GM18519 (cell line): ENCODE results near the gene NKPD1.

Experiments
- ATAC-seq: cut with Tn5 transposase; IDR thresholded peaks from one replicate; pipeline ENCODE4 v1.9.1; 2021; ENCODE audit warnings: mild to moderate bottlenecking, moderate library complexity; ENCODE audit not compliant: unreplicated experiment, low FRiP score

NKPD1 gene

DNA sequence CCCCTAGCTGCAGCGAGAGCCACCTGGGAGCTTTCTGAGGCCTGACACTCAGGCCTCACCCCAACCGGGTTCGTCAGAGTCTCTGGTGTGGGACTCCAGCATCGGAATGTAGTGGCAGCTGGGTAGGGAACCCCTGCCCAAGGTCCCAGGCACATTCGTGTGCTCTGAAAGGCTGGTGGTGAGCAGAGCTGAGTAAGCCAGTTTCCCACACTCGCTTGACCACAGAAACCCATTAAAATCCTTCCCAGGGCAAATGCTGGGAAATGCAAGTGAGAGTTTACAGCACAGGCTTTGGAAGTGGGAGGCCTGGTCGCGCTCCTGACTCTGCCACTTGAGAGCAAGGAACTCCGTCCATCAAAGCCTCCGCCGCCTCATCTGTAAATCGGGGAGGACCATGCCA is 13.0 kb upstream of the NKPD1 start:
- no peak for ATAC-seq

GRCh38 chr19:45172611-45173208 is 11.9 kb upstream of the NKPD1 start:
- ATAC-seq, result no peak

GRCh38 chr19:45172173-45172572 is 11.4 kb upstream of the NKPD1 start:
- ATAC-seq, result no peak

DNA sequence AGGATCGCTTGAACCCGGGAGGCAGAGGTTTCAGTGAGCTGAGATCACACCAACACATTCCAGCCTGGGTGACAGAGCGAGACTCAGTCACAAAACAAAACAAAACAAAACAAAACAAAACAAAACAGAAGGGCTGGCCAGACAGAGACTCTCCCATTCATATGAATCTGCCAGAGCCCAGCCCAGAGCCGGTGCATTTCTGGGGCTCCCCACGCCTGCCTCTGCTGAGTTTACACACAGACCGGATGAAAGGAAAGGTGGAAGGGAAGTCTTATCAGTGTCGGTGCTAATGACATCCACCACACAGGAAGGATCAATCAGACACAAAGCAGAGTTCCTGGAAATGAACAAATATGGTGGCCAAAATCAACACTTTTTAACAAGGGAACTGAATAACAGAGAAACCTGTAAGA is 10.4 kb upstream of the NKPD1 start:
- ATAC-seq, result no peak

DNA sequence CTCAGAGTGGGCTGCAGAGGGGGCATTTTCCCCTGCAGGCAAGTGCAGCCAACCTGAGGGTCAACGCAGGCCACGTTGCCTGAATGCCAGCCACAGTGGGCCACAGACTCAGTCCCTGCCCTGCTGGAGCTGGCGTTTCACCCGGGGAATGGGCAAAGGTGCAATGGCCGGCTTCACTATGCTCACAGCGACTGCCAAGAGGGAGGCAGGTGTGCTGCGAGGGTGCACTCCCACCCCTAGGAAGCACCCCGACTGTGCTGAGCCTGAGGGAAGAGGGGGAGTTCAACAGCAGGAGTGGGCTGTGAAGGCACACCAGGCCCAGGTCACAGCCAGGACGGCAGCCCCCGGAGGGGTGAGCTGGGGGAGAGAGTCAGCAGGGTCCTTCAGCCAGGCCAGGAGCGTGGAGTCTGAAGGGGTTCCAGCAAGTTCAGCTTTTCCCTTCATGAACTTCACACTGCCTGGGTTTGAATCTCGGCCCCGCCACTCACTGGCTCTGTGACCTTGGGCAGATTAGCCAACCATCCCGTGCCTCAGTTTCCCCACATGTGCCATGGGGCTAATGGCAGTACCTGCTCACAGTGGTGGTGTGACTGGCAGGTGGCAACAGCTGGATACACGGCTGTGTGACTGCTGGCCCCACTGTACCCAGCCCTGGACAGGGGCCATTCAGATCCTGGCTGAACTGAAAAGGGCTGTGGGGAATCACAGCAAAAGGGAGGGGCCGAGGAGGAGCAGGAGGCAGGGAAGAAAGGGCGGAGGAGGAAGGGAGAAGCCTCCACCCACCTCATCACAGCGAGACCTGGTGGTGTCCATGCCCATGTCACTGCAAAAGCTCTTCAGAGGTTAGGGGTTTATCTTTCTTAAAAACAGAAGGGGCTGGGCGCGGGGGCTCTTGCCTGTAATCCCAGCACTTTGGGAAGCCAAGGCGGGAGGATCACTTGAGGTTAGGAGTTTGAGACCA is 9.6 kb upstream of the NKPD1 start:
- ATAC-seq, result no peak

DNA sequence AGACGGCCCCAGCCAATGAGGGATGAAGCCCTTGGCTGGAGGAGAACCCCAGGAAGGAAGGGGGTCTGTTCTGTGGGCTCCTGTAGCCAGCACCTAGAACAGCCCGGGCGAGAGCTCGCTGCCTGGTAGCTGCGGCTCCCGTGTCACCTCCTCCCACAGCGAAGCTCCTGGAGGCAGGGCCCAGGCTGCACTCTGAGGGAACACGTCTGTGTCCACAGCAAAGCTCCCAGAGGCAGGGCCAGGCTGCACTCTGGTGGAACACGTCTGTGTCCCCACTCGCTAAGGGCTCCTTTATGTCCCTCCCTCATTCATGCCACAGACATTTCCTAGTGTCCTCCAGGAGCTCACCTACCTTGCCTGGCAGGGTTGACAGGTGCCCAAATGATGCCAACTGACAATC is 8.8 kb upstream of the NKPD1 start:
- ATAC-seq, result no peak

DNA sequence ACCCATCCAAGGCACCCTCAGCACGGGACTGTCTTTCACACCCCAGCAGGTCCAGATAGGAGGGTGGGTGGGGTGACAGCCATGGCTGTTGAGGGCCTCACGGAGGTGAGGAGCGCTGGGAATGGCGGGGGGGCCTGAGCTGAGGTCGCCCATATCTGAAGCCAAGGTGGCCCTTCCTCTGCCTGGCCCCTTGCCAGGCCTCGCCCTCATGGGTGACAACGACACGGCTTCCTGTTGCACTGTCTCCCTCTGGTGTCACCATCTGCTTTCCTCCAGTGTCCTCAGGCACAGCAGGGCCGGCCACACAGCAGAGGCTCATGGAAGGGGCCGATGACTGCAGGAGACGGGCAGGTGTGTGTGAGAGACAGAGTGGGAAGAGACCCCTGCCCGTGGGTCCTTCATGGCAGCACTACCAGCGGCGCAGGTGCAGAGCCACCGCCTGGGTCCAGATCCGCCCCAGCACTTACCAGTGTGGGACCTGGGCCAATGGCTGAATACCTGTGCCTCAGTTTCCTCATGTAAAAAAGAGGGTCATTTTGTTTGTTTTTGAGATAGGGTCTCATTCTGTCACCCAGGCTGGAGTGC is 8.1 kb upstream of the NKPD1 start:
- ATAC-seq, result no peak

- no peak for ATAC-seq
Observed at GRCh38 chr19:45166723-45167252, 6.0 kb upstream of the NKPD1 start.

DNA sequence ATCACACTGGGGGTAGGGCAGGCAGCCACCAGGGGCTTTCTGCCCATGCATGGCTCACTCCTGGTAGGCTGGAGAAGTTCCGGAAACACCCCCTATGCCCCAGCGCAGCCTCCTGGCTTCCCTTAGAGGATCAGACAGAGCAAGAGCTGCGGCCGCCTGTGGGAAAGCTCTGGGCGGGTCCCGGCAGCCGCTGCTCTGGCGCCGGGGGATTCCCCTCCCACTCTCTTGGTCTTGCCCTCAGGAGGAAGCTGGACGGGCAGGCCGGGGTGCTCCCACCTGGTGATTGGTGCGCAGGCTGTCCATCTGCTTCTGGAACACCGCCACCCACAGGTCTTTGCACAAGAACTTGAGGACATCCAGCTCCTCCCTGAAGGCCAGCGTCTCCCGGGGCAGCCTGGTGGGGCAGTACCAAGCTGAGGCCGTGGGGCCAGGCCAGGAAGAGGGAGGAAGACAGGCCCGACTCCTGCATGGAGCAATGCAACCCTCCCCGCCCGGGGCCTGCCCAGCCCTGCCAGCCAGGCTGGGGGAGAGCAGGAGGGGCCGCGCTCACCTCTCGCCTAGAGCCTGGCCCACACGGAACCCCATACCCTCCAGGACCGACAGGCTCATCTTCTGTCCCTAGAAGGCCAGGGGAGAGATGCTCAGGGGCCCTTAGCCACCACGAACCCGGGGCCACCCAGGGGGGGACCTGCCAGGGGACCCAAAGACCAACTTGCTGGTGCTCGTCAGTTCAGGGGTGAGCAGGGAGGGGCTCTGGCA is 4.0 kb upstream of the NKPD1 start:
- no peak for ATAC-seq

DNA sequence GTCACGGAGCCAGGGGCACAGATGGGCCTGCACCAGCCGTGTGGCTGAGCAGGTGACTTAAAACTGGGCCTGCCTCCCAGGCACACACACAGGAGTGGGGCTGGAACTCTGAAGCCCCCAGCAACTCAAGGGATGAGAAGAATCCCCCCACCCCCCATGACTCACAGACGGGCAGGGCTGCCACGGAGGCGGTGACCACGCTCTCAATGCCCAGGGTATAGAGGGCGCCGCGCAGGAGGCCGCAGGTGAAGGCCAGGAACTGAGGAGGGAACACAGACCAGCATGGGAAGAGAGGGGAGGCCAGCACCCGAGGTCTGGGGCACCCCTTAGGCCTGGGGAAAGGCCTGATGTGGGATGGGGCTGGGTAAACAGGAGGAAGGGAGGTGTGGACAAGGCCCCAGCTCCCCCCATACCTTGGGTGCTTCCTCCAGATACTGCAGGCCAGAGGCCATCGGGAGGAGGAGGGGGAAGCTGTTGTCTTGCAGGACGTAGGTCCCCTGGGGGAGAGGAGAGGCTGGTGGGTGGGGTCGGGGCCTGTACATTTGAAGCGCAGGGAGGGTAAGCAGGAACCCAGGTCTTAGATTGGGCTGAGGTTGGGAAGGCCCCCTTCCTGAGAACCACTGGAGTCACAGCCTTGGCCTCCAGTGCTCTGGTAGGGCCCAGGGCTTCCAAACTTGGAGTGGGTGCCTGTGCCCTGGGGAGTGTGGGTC is 3.1 kb upstream of the NKPD1 start:
- no peak for ATAC-seq

DNA sequence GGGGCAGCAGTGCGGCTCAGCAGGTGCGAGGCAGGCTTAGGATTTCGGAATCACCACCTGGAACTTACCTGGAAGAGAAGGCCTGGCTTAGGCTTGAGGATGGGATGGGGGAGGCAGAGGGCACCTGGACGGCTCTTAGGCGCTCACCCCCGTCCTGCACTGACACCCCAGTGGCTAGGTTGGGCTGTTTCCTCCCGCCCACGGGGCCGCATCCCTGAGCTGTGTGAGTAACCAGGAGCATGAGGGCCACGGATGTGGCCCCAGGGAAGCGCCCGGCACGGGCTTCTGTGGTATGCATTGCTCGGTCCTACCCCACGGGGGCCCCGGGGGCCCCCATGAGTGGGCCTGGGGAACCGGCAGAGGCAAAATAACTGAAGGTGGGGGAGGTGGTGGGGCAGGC is 2.4 kb upstream of the NKPD1 start:
- no peak for ATAC-seq

DNA sequence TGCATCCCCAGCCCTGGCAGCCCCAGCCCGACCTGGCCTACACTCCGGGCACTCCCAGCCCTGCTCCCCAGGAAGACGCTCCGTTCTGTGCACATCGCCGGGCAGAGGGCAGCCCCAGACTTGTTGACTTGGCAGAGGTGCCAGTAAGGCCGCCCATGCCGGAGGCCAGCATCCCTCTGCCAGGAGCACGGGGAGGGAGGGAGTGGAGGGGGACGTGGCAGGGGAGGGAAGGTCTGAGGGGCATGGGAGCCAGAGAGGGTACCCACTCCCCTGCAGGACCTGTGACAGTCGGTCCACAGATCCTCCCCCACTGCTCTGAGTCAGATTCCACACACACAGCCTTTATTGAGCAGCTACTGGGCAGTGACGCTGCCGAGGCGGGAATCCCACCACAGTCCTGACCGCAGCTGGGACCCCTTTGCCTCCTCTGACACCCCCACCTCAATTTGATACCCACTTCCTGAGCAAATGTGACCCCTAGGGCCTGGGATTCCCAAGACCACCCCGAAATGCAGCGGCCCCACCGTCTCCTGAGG is 1.9 kb upstream of the NKPD1 start:
- no peak for ATAC-seq

DNA sequence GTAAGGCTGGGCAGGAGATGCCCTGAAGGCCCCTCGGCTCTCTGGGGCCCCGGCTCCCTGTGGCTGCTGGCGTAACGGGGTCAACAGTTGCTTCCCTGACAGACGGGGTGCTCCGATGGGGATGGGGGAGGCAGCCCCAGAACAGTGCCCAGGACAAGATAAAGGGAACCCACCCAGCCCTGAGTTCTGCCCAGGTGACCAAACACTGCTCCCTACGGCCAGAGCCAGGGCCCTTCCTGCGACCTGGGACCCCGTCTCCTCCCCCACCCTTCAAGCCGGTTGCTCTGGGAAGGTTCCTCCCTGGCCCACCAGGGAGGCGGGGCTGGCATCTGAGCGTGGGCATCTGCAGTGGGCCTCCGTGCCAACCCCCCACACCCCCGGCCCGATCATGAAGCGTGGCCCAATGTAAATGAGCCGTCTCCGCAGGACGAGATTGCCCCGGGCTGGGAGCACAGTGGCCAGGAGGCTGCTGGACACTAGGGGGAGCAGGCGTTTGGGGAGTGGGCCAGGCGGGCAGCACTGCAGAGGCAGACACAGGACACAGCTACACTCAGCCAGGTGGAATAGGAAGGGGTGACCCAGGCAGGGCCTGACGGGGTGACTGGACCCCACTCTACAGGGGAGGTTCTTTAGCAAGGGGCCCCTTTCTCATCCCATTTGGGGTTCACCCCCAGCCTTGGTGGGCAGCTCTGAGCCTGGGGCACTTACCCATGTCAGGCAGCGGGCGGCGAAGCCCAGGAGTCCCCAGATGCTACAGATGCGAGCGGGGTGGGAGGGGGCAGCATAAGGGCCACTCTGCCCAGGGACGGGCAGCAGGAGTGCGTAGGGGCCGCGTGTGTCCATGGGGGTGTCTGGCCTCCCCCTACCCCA is 1.2 kb upstream of the NKPD1 start:
- ATAC-seq, result no peak

- no peak for ATAC-seq
Observed at GRCh38 chr19:45159971-45160324, 834 bp downstream of the NKPD1 start.

GRCh38 chr19:45159210-45159970 is 1.4 kb downstream of the NKPD1 start:
- ATAC-seq, result no peak

GRCh38 chr19:45158503-45159209 is 2.1 kb downstream of the NKPD1 start:
- no peak for ATAC-seq

DNA sequence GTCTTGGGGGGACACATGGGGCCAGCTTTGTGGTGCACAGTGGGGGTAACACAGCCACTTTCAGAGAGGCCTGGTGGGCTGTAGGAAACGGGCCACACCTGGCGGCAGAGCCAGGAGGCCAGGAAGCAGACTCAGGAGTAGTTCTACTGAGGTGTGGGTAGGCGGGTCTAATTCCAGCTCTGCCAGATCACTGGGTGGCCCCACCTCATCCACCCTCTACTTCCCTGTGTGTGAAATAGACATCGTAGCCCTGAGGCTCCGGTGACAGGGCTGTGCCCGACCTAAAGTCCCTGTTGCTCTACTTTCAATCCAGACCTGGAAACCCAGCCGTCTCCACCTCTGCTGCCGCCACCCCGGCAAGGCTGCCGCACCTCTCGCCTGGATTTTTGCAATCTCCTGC is 4.0 kb downstream of the NKPD1 start:
- no peak for ATAC-seq
